Astrocyte of the cerebellum (primary cell): Measurements from ENCODE around the gene NELFB.

Experiments
- DNase-seq: peaks from one replicate; pipeline ENCODE4 v3.0.0-alpha.2; 2011; ENCODE audit warnings: low read depth
- H3K4me3 ChIP-seq: 2 replicates; pipeline ENCODE4 v1.5.1; 2011; ENCODE audit warnings: mild to moderate bottlenecking, low read depth, low read length, moderate library complexity
- in situ Hi-C: cut with HindIII; loops from 2 replicates; pipeline ENCODE4 v1.10.0; 2017; ENCODE audit warnings: low sequenced_read_pairs
- TF ChIP-seq, protein P1 (sequence below): IDR thresholded peaks from 2 replicates; pipeline ENCODE4 v1.5.1; 2012; ENCODE audit warnings: low read length, low read depth, moderate library complexity, mild to moderate bottlenecking; ENCODE audit errors: missing control alignments

Gene NELFB

DNA sequence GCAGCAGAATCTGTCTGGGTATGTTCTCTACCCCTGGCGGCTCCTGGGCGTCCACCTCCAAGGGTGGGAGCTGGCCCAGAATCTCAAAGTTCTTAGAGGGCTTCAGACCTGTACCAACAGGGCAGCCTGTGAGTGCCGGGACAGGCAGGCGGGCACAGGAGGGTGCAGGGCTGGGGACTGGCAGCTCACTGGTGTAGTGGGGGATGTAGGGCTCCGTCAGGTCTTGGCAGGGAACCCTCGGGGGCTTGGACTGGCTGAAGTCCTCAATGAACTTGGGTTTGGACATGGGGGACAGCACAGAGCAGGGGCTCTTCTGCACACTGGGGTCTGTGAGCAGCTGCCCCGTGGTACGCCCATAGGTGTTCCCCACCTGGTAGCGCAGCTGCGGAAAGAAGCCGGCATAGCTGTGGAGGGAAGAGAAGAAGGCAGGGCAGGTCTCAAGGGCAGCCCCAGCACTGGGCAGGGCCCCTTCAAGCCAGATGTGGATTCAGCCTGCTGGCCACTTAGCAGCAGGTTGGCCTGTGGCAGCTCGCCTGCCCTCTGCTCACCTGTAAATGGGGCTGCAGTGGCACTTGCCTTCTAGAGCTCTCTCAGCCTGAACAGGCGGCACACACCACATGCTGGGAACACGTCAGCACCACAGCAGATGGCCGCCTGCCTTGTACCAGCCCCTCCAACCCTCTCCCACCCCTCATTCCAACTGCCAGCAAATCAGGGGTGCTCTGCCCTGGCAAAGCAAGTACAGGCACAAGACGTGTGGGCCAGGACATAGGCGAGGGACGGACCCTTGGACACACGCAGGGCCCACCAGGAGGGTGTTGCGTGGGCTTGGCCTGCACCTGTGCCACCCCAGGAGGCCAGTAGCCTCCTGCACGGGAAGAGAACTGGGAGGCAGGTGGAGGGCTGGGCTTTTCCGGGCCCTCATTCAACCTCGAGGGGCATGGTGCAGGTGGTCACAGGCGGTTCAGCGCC is 9.4 kb upstream of the NELFB start:
- in situ Hi-C loops: no loop called here
- TF ChIP-seq, protein P1, sequence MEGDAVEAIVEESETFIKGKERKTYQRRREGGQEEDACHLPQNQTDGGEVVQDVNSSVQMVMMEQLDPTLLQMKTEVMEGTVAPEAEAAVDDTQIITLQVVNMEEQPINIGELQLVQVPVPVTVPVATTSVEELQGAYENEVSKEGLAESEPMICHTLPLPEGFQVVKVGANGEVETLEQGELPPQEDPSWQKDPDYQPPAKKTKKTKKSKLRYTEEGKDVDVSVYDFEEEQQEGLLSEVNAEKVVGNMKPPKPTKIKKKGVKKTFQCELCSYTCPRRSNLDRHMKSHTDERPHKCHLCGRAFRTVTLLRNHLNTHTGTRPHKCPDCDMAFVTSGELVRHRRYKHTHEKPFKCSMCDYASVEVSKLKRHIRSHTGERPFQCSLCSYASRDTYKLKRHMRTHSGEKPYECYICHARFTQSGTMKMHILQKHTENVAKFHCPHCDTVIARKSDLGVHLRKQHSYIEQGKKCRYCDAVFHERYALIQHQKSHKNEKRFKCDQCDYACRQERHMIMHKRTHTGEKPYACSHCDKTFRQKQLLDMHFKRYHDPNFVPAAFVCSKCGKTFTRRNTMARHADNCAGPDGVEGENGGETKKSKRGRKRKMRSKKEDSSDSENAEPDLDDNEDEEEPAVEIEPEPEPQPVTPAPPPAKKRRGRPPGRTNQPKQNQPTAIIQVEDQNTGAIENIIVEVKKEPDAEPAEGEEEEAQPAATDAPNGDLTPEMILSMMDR: no peak
- no peak for DNase-seq
- no peak overlapping the region for H3K4me3 ChIP-seq

DNA sequence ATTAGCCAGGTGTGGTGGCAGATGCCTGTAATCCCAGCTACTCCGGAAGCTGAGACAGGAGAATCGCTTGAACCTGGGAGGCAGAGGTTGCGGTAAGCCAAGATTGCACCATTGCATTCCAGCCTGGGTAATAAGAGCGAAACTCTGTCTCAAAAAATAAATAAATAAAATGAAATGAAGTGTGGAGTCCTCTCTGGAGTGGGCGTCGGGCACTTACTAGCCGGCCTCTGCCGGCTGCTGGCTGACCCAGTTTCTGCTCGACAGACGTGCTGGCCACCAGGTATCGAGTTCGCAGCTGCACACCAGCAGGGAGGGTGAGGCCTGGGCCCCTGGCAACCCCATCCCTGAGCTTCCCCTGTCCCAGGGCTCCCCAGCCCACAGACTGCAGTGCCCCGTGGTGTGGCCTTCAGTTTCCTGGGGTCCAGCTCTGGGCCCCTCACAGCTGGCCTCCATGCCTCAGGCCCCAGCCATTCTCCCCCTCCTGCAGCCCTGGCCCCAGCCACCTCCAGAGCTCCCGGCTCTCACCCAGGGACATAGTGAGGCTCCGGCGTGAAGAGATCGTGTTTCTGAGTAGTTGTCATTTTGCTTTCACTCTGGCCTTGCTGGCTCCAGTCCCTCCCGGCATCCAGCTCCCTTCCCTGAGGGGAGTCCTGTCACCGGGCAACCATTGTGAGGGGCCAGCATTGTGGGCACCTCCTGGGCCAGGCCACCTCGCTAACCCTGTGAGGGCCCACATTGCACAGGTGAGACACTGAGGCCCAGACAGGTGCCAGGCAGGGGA is 7.8 kb upstream of the NELFB start:
- DNase-seq: no peak
- H3K4me3 ChIP-seq: no peak overlapping the region
- in situ Hi-C loops: no loop called here
- TF ChIP-seq, protein P1: no peak

DNA sequence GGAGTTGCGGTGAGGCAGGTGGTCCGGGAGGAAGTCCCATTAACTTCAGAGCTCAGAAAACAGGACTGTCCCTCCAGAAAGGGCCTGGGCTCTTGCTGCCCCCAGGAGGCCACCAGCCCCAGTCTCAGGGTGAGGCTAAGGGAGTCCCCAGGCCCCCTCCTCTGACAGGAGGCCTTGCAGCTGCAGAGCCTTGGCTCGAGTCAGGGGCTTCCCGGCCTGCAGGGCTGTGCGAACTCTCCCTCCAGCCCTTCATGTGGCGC is 7.3 kb upstream of the NELFB start:
- in situ Hi-C loops: no loop called here
- H3K4me3 ChIP-seq: no peak overlapping the region
- TF ChIP-seq, protein P1: no peak
- no peak for DNase-seq

DNA sequence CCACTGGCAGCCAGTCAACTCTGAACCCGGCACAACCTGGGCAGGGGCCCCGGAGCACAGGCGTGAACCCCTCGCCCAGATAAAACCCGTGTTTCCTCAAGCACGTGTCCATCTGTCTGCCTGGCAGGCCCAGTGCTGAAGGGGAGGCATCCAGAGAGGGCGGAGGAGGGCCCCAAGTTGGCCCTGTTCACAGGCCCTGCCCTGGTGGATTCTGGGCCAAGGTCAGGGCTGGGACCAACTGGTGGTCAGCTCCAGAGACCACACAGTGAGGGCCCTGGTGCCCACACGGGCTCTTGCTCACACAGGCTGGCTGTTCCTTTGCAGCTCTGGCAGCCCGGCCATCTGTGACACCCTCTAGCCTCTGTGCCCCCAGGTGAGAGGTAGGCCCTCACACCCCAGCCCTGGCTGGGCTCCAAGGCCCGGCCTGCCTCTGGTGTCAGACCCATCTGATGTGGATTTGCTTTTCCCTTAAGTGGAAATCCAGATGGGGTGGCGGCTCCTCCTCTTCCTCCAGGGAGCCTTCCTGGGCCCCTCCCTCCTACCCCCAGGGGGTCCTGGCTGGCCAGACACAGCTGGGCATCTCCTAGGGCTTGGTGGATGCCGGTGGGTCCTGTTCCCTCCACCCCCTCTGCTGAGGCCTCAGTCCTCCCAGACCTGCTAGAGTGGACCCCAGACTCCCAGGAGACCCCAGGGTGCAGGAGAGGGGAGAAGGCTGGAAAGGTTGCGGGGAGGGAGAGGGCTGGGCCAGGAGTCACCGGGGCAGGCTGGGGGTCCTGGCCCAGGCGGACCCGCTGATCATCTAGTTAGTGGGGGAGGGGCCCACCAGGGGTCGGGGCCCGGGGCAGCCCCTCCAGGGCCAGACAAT is 4.6 kb upstream of the NELFB start:
- no peak overlapping the region for H3K4me3 ChIP-seq
- TF ChIP-seq, protein P1: no peak
- no peak for DNase-seq
- in situ Hi-C loops: no loop called here

DNA sequence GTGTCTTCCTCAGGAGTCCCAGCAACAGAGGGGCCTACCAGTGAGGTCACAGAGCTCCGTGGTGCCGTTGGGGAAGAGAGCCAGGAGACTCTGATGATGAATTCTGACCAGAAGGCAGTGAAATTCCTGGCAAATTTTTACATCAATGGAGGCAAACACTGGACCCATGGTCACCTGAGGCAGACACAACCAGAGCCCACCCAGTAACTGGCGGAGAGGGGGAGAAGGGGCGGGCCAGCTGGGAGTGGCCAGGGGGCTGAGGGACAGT is 4.0 kb upstream of the NELFB start, which contains the start of gene STPG3:
Gene STPG3, plus strand, starts transcription at position 93 of the 268 bp plus-strand sequence. Its CDS starts 1 bp downstream, at position 94.
- no peak within 1 kb of the TSS for H3K4me3 ChIP-seq

More for the DNA sequence above, 4.0 kb upstream of the NELFB start, which contains the start of gene STPG3:
- in situ Hi-C loops: no loop called here
- no peak for DNase-seq
- TF ChIP-seq, protein P1: no peak
